Fibroblast of skin of left biceps (primary cell): ENCODE measurements around the gene S100A11.

ENCODE experiments used
- DNase-seq, 2 experiments: peaks; one replicate each; pipeline ENCODE4 v3.0.0-alpha.2; 2013; ENCODE audit warnings: low read depth in 2 of 2

S100A11 gene

GRCh38 chr1:152039461-152039860 is 2.7 kb upstream of the S100A11 start:
- no peak for DNase-seq

GRCh38 chr1:152038871-152039270 is 2.1 kb upstream of the S100A11 start:
- DNase-seq = no peak

- no peak for DNase-seq
Measured at GRCh38 chr1:152035539-152036266, 1.1 kb downstream of the S100A11 start.

GRCh38 chr1:152034654-152035538 is 1.9 kb downstream of the S100A11 start:
- DNase-seq = peak in 1 of 2 experiments; percentile 42

GRCh38 chr1:152034324-152034653 is 2.5 kb downstream of the S100A11 start:
- DNase-seq = no peak

- DNase-seq = no peak
Measured at GRCh38 chr1:152029929-152030211, 6.9 kb downstream of the S100A11 start.

- no peak for DNase-seq
Measured at GRCh38 chr1:152029144-152029928, 7.5 kb downstream of the S100A11 start.

GRCh38 chr1:152026895-152027294 is 9.9 kb downstream of the S100A11 start:
- peak in 1 of 2 experiments; percentile 69 for DNase-seq

GRCh38 chr1:152024223-152024622 is 12.6 kb downstream of the S100A11 start:
- no peak for DNase-seq

- DNase-seq = no peak
Measured at GRCh38 chr1:152023221-152023620, 13.6 kb downstream of the S100A11 start.

GRCh38 chr1:152022474-152022873 is 14.3 kb downstream of the S100A11 start:
- no peak for DNase-seq

- DNase-seq = no peak
Measured at GRCh38 chr1:152021569-152021968, 15.2 kb downstream of the S100A11 start.

- no peak for DNase-seq
Measured at GRCh38 chr1:152020849-152021248, 16.0 kb downstream of the S100A11 start.

- DNase-seq = no peak
Measured at GRCh38 chr1:152018537-152018936, 18.3 kb downstream of the S100A11 start.

- no peak for DNase-seq
Measured at GRCh38 chr1:152015766-152016165, 21.0 kb downstream of the S100A11 start.

- no peak for DNase-seq
Measured at GRCh38 chr1:152014943-152015342, 21.9 kb downstream of the S100A11 start.

- DNase-seq = no peak
Measured at GRCh38 chr1:152013664-152014237, 23.1 kb downstream of the S100A11 start.

- no peak for DNase-seq
Measured at GRCh38 chr1:152009691-152010090, 27.1 kb downstream of the S100A11 start.

GRCh38 chr1:152007047-152007446 is 29.8 kb downstream of the S100A11 start:
- no peak for DNase-seq

- no peak for DNase-seq
Measured at GRCh38 chr1:152005360-152005912, 31.4 kb downstream of the S100A11 start.

GRCh38 chr1:152003846-152004442 is 32.9 kb downstream of the S100A11 start:
- DNase-seq = no peak
